A673 (cell line): ENCODE results near the gene DPY30. TPM values are rescaled to one million over a fixed set of nuclear protein-coding genes. Genes with fewer than 3 reads are reported as not detected.
A peak's percentile ranks its signal among the peaks of the same experiment; 100 is the strongest.
"Not testable (repeated sequence)": the region's sequence is repeated elsewhere in the genome, so short reads cannot be mapped to it uniquely, and the experiment has no call there.

Source experiments
- BruUV-seq: library from RNA; stranded (reverse); fragments of 400-500 nt; replicated peaks from 2 replicates; lab custom pipeline; 2021; lab: Mats Ljungman, UMichigan
- CTCF ChIA-PET: fragments of 300-600 bp; sonication (Branson Sonifier 250); formaldehyde crosslinking; loops from one replicate; lab custom pipeline; 2022; ENCODE audit warnings: antibody characterized with exemption; lab: Charles Lee
- POLR2A ChIA-PET: fragments of 300-600 bp; sonication (Branson Sonifier 250); formaldehyde crosslinking; loops from one replicate; lab custom pipeline; 2022; ENCODE audit warnings: antibody characterized with exemption; ENCODE audit not compliant: low non-redundant PET; lab: Charles Lee
- DNase-seq: peaks from one replicate; pipeline ENCODE4 v3.0.0-alpha.2; 2015; ENCODE audit warnings: low spot score
- H3K27ac ChIP-seq: fragments of 200-600 bp; sonication (generic); 2 replicates; pipeline ENCODE4 v1.5.1; 2016; ENCODE audit warnings: mixed run types, low read depth, mild to moderate bottlenecking, mixed read lengths, antibody characterized with exemption, low read length; ENCODE audit not compliant: poor library complexity, severe bottlenecking
- H3K27me3 ChIP-seq: fragments of 200-600 bp; sonication (generic); replicated peaks from 2 replicates; pipeline ENCODE4 v1.6.1; 2017; ENCODE audit warnings: mixed run types, low read depth, mild to moderate bottlenecking, mixed read lengths, antibody characterized with exemption, low read length; ENCODE audit not compliant: insufficient read depth, poor library complexity
- H3K36me3 ChIP-seq: fragments of 200-600 bp; sonication (generic); 2 replicates; pipeline ENCODE4 v1.6.1; 2016; ENCODE audit warnings: mixed run types, mild to moderate bottlenecking, mixed read lengths, antibody characterized with exemption, low read length; ENCODE audit not compliant: insufficient read depth, poor library complexity, severe bottlenecking
- H3K4me1 ChIP-seq: fragments of 200-600 bp; sonication (generic); 2 replicates; pipeline ENCODE4 v1.6.1; 2017; ENCODE audit warnings: mixed run types, mild to moderate bottlenecking, mixed read lengths, antibody characterized with exemption, low read length; ENCODE audit not compliant: insufficient read depth, poor library complexity, severe bottlenecking
- H3K4me3 ChIP-seq: fragments of 200-600 bp; sonication (generic); 2 replicates; pipeline ENCODE4 v1.5.1; 2016; ENCODE audit warnings: low read depth, mixed run types, mild to moderate bottlenecking, mixed read lengths, low read length; ENCODE audit not compliant: poor library complexity, severe bottlenecking
- H3K9me3 ChIP-seq: fragments of 200-600 bp; sonication (generic); 2 replicates; pipeline ENCODE4 v1.6.1; 2016; ENCODE audit warnings: mixed run types, low read depth, mild to moderate bottlenecking, mixed read lengths, antibody characterized with exemption, low read length; ENCODE audit not compliant: poor library complexity, severe bottlenecking
- EZH2 ChIP-seq: fragments of 200-600 bp; sonication (generic); IDR thresholded peaks from 2 replicates; pipeline ENCODE4 v1.6.1; 2017; ENCODE audit warnings: borderline replicate concordance, low read depth, mild to moderate bottlenecking, mixed read lengths, antibody characterized with exemption, low read length; ENCODE audit not compliant: poor library complexity, severe bottlenecking
- intact Hi-C: fragments of 100-400 bp; cut with micrococcal nuclease; formaldehyde crosslinking; loops from one replicate; pipeline ENCODE4 v1.10.0; 2022; ENCODE audit not compliant: unreplicated experiment
- total RNA-seq: library from RNA; stranded (reverse); gene quantifications from 2 replicates; pipeline ENCODE4 v1.2.3, GENCODE V29; 2021
- TF ChIP-seq, protein P1 (sequence below): fragments of 300-800, 200-600 bp; sonication (generic); conservative IDR thresholded peaks from 2 replicates; pipeline ENCODE4 v1.5.1; 2017; ENCODE audit warnings: low read depth, mild to moderate bottlenecking, antibody characterized with exemption, low read length, moderate library complexity, mixed read lengths

DPY30 gene
- total RNA-seq, 1 experiment from 2014 or later: 90.8 TPM

DNA sequence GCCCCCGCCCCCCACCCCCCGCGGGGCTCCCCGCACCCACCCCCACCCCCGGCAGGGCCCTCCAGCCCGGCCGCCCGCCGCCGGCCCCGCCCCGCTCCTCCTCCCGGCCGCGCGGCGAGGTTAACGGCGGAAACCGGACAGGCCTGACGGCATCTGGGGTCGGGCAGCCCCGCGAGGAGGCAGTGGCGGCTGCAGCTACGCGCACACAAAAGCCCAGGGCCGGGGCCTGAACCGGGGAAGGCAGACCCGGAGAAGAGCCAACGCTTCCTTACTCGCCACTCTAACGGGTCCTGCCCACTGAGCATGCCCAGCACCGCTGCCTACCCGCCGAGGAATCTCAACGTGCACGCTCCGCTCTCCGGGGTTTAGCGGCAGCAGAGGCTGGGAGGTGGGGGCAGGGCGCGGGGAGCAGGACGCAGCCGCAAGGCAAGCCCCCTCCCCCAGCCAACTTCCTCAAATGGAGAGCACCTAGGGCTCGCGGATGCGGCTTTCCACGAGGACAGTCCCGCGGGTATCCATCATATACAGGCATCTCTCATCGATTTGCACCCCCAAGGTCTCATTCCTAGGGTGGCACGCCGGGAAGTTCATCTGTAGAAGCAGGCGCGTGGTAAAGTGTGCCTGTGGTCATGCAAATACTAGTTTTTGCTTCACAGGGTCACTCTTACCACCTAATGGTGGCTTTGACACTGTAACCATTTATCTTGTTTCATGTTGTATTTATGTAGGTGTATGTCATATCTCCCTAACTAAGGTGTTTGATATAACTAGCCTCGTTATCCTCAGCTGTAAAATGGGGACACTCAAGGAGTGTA is 28.7 kb downstream of the DPY30 start, which contains the start of gene MEMO1:
MEMO1 (minus strand) TSS at position 339 of the 815 bp plus-strand sequence. CDS start 761 bp downstream, outside the sequence.
- intact Hi-C loops: no loop called here
- CTCF ChIA-PET: interaction anchor here (0.6 kb wide), 1 partner anchor 356 kb away, joined by 5 read pairs; no protein-coding TSS in a partner anchor
- no TSS peak for BruUV-seq

DNA sequence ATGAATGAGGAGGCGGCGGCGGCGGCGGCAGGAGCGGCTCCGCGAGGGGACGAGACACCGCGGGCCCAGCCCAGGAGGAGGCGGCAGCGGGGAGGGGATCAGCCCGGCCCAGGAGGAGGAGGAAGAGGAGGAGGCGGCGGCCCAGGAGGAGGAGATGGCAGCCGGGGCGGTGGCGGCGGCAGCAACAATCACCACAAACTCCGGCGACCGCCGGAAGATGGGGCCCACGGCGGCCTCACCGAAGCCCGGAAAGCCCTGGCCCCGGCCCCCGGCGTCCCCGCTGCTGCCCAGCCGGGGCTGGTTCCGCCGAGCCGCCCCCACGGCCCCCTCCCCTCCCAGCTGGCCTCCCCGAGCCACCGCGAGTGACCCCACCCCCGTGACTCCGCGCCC is 29.3 kb downstream of the DPY30 start:
- H3K9me3 ChIP-seq, H3K36me3 ChIP-seq, intact Hi-C loops, BruUV-seq, H3K27ac ChIP-seq, H3K27me3 ChIP-seq, POLR2A ChIA-PET: not testable (repeated sequence)
- H3K4me3 ChIP-seq: peak overlapping the region; percentile 98
- CTCF ChIA-PET: interaction anchor here (0.6 kb wide), 1 partner anchor 355 kb away, joined by 5 read pairs; no protein-coding TSS in a partner anchor
- peaks cover 14% of the 10 kb centered on the region for H3K4me1 ChIP-seq
- DNase-seq: peak; percentile 54

More for the DNA sequence above, 28.7 kb downstream of the DPY30 start, which contains the start of gene MEMO1:
- peak; percentile 97 for DNase-seq
- TF ChIP-seq EZH2: no peak
- TF ChIP-seq, protein P1, sequence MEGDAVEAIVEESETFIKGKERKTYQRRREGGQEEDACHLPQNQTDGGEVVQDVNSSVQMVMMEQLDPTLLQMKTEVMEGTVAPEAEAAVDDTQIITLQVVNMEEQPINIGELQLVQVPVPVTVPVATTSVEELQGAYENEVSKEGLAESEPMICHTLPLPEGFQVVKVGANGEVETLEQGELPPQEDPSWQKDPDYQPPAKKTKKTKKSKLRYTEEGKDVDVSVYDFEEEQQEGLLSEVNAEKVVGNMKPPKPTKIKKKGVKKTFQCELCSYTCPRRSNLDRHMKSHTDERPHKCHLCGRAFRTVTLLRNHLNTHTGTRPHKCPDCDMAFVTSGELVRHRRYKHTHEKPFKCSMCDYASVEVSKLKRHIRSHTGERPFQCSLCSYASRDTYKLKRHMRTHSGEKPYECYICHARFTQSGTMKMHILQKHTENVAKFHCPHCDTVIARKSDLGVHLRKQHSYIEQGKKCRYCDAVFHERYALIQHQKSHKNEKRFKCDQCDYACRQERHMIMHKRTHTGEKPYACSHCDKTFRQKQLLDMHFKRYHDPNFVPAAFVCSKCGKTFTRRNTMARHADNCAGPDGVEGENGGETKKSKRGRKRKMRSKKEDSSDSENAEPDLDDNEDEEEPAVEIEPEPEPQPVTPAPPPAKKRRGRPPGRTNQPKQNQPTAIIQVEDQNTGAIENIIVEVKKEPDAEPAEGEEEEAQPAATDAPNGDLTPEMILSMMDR: no peak
- Histone ChIP-seq H3K27ac (peak within 1 kb of the TSS; percentile 89), H3K36me3 (no peaks in the 10 kb centered on the region), H3K4me1 (peaks cover 14% of the 10 kb centered on the region), H3K9me3 (no peaks in the 10 kb centered on the region), H3K27me3 (no peaks in the 10 kb centered on the region), H3K4me3 (peak within 1 kb of the TSS; percentile 98)
- POLR2A ChIA-PET: no interaction called here

DNA sequence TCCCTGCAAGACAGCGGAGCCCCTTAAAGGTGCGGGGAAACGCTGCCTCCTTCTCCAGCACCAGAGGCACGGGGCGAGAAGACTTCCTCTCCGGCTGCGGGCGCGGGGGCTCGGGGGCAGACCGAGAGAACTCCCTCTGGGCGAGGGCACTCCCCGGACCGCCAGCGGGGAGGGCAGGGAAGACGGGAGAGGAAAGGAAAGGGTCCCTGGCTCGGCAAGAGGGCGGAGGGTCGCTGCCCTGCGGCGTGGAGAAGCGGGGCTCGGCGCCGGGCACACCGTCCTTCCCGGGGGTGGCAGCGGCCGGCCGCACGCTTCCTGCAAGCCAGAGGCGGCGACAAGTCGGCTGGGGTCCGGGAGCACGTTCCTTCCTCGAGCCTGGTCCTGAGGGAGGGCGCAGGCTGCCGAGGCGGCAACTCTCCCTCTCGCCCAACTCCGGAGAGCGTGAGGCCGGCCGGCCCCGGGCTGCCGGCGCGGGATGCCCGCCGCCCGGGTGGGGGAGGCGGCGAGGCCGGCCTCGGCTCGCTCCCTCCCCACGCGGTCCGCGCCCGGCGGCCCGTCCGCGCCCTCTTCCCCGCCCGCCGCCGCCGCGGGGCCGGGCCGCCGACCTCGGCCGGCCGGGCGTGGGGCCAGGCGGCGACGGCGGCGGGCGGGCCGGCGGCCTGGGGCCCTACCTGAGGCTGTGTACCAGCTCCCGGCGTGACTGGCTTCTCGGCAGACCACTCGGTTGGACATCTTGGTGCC is 29.9 kb downstream of the DPY30 start:
- intact Hi-C loops: loop anchor here (10.0 kb wide), 1 partner anchor 345 kb away; the partner anchor contains the start of gene BIRC6
- Histone ChIP-seq H3K4me1 (peaks cover 14% of the 10 kb centered on the region), H3K4me3 (peak overlapping the region; percentile 98), H3K27me3 (no peaks in the 10 kb centered on the region), H3K36me3 (no peaks in the 10 kb centered on the region), H3K27ac (peak overlapping the region; percentile 87), H3K9me3 (no peaks in the 10 kb centered on the region)
- TF ChIP-seq, protein P1: no peak
- no peak for TF ChIP-seq EZH2
- ChIA-PET POLR2A (no interaction called here), CTCF (no interaction called here)
- peak; percentile 15 for DNase-seq
- no TSS peak for BruUV-seq
